Smooth muscle cell of trachea (primary cell): Measurements from ENCODE around the gene ZNF644. TPM values are rescaled to one million over a fixed set of nuclear protein-coding genes. Genes with fewer than 3 reads are reported as not detected.

ENCODE experiments used
- total RNA-seq: library from RNA; depleted of rRNA; stranded (reverse); fragments of >200 nt; gene quantifications from 2 replicates; pipeline ENCODE4 v1.2.1, GENCODE V29; 2014

ZNF644 gene
- total RNA-seq: 36.1 and 50.8 TPM in 2 replicates

DNA sequence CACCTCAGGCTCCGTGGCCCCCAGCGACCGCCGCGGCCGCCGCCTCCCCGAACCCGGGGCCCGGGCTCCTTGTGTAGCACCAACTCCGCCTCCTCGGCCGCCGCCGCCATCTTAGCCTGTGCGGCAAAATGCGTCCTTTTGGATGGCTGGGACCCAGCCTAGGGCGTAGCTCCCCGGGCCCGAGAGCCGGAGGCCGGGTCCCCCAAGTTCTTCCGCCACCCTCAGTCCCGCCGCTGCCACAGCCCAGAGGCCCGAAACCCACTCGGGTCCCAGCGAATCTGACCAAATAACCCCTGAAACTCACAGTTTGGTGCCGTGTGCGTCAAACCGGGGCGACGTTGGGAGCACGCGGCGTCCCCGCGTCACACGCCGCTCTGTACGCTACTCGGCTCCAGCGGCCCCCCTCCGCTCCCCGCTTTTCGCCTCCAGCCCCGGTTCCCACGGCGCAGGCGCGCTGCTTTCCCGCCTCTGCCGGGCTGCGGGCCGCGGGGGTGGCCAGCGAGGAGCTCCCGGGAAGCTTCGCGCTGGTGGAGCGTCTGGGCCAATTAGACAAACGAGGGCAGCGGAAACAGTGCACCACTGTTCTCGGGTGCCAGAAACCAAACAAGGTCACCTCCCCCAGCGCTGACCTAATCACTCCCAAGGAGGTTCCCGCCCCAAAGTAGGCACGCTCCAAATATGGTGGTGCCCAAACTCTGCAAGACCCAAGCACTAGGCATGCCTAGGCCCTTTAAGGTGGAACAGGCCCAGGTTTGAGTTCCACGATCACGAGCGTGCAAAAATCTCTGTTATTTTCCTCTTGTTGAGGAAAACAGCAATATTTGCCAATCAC is at the start of gene ZNF644:
Gene ZNF644, minus strand, starts transcription at position 350 of the 832 bp plus-strand sequence. CDS start 39,682 bp downstream, outside the sequence.

